ENCODE results near the gene MOBP. TPM values are rescaled to one million over a fixed set of nuclear protein-coding genes. Genes with fewer than 3 reads are reported as not detected.

The MOBP gene
- total RNA-seq, 1 experiment from 2014 or later: not detected

- BruUV-seq (replicated peaks): no TSS peak
- ChIA-PET RAD21 (ENCODE audit: low non-redundant PET in 1 of 2, low total read pairs in 2 of 2, uncharacterized antibody in 2 of 2, unreplicated experiment in 2 of 2) (no interaction called here), POLR2A (no interaction called here), CTCF (no interaction called here)
- Histone ChIP-seq H2AFZ (ENCODE audit: low read depth, low read length, poor library complexity, severe bottlenecking) (no peak overlapping the region), H3K4me2 (ENCODE audit: low read length) (no peak overlapping the region), H3K4me3 (replicated peaks in 1 of 2; ENCODE audit: low read depth in 1 of 2, low read length in 2 of 2) (no peak overlapping the region), H3K4me1 (ENCODE audit: control insufficient read depth in 1 of 2, insufficient read depth in 2 of 2, low read length in 2 of 2) (no peaks in the 10 kb centered on the region), H3K27ac (ENCODE audit: low read depth, low read length) (no peak overlapping the region), H3K79me2 (ENCODE audit: insufficient read depth, low read length) (no peaks in the 10 kb centered on the region), H3K36me3 (ENCODE audit: control insufficient read depth in 1 of 2, insufficient read depth in 2 of 2, low read length in 2 of 2) (no peaks in the 10 kb centered on the region), H3K9me2 (ENCODE audit: insufficient read depth) (no peaks in the 10 kb centered on the region), H3K9me3 (ENCODE audit: control insufficient read depth in 1 of 2, insufficient read depth in 1 of 2, low read depth in 1 of 2, low read length in 2 of 2) (no peaks in the 10 kb centered on the region), H3K9ac (ENCODE audit: low read length) (no peak overlapping the region), H4K20me1 (ENCODE audit: insufficient read depth) (no peaks in the 10 kb centered on the region), H3K27me3 (ENCODE audit: insufficient read depth, low read length) (no peaks in the 10 kb centered on the region)
- intact Hi-C loops (cut with micrococcal nuclease): no loop called here
- no peak for TF ChIP-seq JUND (IDR thresholded peaks at IDR 0.05)
- no peak for TF ChIP-seq REST (IDR thresholded peaks at IDR 0.05; ENCODE audit: low read depth)
- TF ChIP-seq ZNF274 (IDR thresholded peaks at IDR 0.05; ENCODE audit: low read depth, low read length): no peak
- DNase-seq (ENCODE audit: low read depth, low spot score) (no peak), ATAC-seq (no peak)
These were observed 6.6 kb downstream of the MOBP start for GRCh38 chr3:39474126-39474515.

- Histone ChIP-seq H3K36me3 (ENCODE audit: control insufficient read depth in 1 of 2, insufficient read depth in 2 of 2, low read length in 2 of 2) (no peaks in the 10 kb centered on the region), H3K9me2 (ENCODE audit: insufficient read depth) (no peaks in the 10 kb centered on the region; the same call in 1 of the 2 replicates), H3K79me2 (ENCODE audit: insufficient read depth, low read length) (no peaks in the 10 kb centered on the region), H3K27ac (ENCODE audit: low read depth, low read length) (no peak overlapping the region), H4K20me1 (ENCODE audit: insufficient read depth) (no peaks in the 10 kb centered on the region), H3K9me3 (ENCODE audit: control insufficient read depth in 1 of 2, insufficient read depth in 1 of 2, low read depth in 1 of 2, low read length in 2 of 2) (no peaks in the 10 kb centered on the region), H3K27me3 (ENCODE audit: insufficient read depth, low read length) (no peaks in the 10 kb centered on the region), H3K4me1 (ENCODE audit: control insufficient read depth in 1 of 2, insufficient read depth in 2 of 2, low read length in 2 of 2) (no peaks in the 10 kb centered on the region), H3K9ac (ENCODE audit: low read length) (no peak overlapping the region), H3K4me3 (replicated peaks in 1 of 2; ENCODE audit: low read depth in 1 of 2, low read length in 2 of 2) (no peak overlapping the region), H2AFZ (ENCODE audit: low read depth, low read length, poor library complexity, severe bottlenecking) (no peak overlapping the region), H3K4me2 (ENCODE audit: low read length) (no peak overlapping the region)
- intact Hi-C loops (cut with micrococcal nuclease): no loop called here
- BruUV-seq (replicated peaks): no TSS peak
- ChIA-PET POLR2A (no interaction called here), RAD21 (ENCODE audit: low non-redundant PET in 1 of 2, low total read pairs in 2 of 2, uncharacterized antibody in 2 of 2, unreplicated experiment in 2 of 2) (no interaction called here), CTCF (no interaction called here)
- no peak for DNase-seq (ENCODE audit: low read depth, low spot score)
- ATAC-seq: no peak
- no peak for TF ChIP-seq ZFX (IDR thresholded peaks at IDR 0.05)
- no peak for TF ChIP-seq POLR2A (IDR thresholded peaks at IDR 0.05; ENCODE audit: borderline replicate concordance, extremely low read depth, insufficient read depth, insufficient read length)
- TF ChIP-seq SRF (IDR thresholded peaks at IDR 0.05; ENCODE audit: low read depth): no peak
- no peak for TF ChIP-seq TCF7L2 (IDR thresholded peaks at IDR 0.05; ENCODE audit: borderline replicate concordance, extremely low read depth, insufficient read depth, insufficient read length)
- no peak for TF ChIP-seq EZH2 (IDR thresholded peaks at IDR 0.05)
- no peak for TF ChIP-seq CEBPB (IDR thresholded peaks at IDR 0.05; ENCODE audit: low read depth)
- no peak for TF ChIP-seq SP1 (IDR thresholded peaks at IDR 0.05; ENCODE audit: low read depth)
- TF ChIP-seq ATF3 (IDR thresholded peaks at IDR 0.05): no peak
- no peak for TF ChIP-seq ELF1 (IDR thresholded peaks at IDR 0.05; ENCODE audit: borderline replicate concordance, low read depth)
- no peak for TF ChIP-seq EZH2phosphoT487 (IDR thresholded peaks at IDR 0.05; ENCODE audit: borderline replicate concordance)
- TF ChIP-seq SIN3A (IDR thresholded peaks at IDR 0.05; ENCODE audit: low read depth): no peak
- TF ChIP-seq RAD21 (IDR thresholded peaks at IDR 0.05; ENCODE audit: low read depth): no peak
- TF ChIP-seq REST (IDR thresholded peaks at IDR 0.05; ENCODE audit: low read depth): no peak
These were observed 9.3 kb downstream of the MOBP start for GRCh38 chr3:39476783-39477182.
